Measurements from ENCODE around the gene FTO.

DNA sequence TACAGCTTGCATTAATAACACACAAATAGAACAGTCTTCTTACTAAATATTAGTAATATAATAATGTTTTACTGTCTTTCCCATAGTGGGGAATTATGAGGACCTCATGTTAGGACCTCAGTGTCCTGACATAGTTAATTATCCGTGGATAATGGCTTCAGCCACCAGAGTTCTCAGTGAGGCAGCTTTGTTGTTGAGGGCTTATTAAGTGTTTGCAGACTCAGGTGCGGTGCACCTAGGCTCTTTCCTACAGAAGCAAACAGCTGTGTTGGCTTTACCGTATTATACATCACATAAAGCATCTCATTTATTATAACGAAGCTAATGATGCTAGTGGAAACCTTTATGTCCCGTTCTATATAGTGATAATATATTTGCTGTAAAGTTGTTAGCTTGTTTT, 246.7 kb downstream of the FTO start:
- TF ChIP-seq GATA3 (IDR thresholded peaks at IDR 0.05; ENCODE audit: low read depth, low read length): no peak
- no peak for TF ChIP-seq GATA2 (IDR thresholded peaks at IDR 0.05; ENCODE audit: low read depth, low read length)
